H1 (cell line): ENCODE measurements around the gene SPAG16.

Experiments
- CHD7 ChIP-seq: fragments of 300-600 bp; sonication (generic); IDR thresholded peaks from 2 replicates; pipeline ENCODE4 v1.7.1; 2012; ENCODE audit warnings: low read length, moderate library complexity, mild to moderate bottlenecking, inconsistent platforms; ENCODE audit not compliant: insufficient replicate concordance
- EZH2 ChIP-seq: fragments of 200-600 bp; sonication (generic); IDR thresholded peaks from 2 replicates; pipeline ENCODE4 v1.7.1; 2012; ENCODE audit warnings: low read depth, mild to moderate bottlenecking, moderate library complexity, low read length, inconsistent platforms; ENCODE audit not compliant: severe bottlenecking
- POLR2A ChIP-seq, 2 experiments: IDR thresholded peaks; 1 replicate in 1 of 2; 2 replicates in 1 of 2; pipeline ENCODE4 v1.6.1; 2011; ENCODE audit warnings: low read depth in 2 of 2, low read length in 2 of 2, mild to moderate bottlenecking in 2 of 2; ENCODE audit errors: control extremely low read depth in 1 of 2
- POLR2AphosphoS5 ChIP-seq: IDR thresholded peaks from 2 replicates; pipeline ENCODE4 v1.6.1; 2011; ENCODE audit warnings: low read depth, low read length
- TAF1 ChIP-seq: IDR thresholded peaks from 2 replicates; pipeline ENCODE4 v1.6.1; 2011; ENCODE audit warnings: mild to moderate bottlenecking, low read depth, low read length
- ZNF274 ChIP-seq: IDR thresholded peaks from 2 replicates; pipeline ENCODE4 v1.7.0; 2012; ENCODE audit warnings: low read length, borderline replicate concordance; ENCODE audit errors: extremely low read depth
- TF ChIP-seq, protein P1 (sequence below), 3 experiments: IDR thresholded peaks; 1 replicate in 2 of 3; 2 replicates in 1 of 3; pipeline versions ENCODE4 v1.5.1 to v1.6.1; 2011; ENCODE audit warnings: low read length in 3 of 3, mild to moderate bottlenecking in 3 of 3, inconsistent platforms in 2 of 3, low read depth in 1 of 3, moderate library complexity in 1 of 3; ENCODE audit not compliant: insufficient read depth in 1 of 3; ENCODE audit errors: control extremely low read depth in 1 of 3

DNA sequence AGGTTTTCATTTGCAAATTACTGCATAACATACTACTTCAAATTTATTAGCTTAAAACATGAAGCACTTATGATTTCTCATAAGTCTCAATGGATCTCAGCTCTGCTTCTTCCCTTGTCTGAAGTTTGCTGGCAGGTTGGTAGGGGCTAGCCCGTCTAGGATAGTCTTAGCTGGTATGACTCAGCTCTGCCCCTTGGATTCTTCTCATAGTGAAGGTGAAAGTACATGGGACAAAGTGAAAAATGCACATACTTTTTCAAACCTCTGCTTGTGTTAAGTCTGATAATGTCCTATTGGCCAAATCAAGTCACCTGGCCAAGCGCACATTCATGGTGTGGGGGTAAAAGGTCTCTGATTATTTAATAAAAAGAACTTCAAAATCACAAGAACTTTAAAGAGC is 941.8 kb downstream of the SPAG16 start:
- TF ChIP-seq POLR2AphosphoS5 (no peak), CHD7 (no peak), POLR2A (IDR thresholded peaks at IDR 0.05; ENCODE audit: control extremely low read depth in 1 of 2, low read depth in 2 of 2, low read length in 2 of 2) (no peak), TAF1 (no peak), EZH2 (no peak), ZNF274 (no peak)
- TF ChIP-seq, protein P1, sequence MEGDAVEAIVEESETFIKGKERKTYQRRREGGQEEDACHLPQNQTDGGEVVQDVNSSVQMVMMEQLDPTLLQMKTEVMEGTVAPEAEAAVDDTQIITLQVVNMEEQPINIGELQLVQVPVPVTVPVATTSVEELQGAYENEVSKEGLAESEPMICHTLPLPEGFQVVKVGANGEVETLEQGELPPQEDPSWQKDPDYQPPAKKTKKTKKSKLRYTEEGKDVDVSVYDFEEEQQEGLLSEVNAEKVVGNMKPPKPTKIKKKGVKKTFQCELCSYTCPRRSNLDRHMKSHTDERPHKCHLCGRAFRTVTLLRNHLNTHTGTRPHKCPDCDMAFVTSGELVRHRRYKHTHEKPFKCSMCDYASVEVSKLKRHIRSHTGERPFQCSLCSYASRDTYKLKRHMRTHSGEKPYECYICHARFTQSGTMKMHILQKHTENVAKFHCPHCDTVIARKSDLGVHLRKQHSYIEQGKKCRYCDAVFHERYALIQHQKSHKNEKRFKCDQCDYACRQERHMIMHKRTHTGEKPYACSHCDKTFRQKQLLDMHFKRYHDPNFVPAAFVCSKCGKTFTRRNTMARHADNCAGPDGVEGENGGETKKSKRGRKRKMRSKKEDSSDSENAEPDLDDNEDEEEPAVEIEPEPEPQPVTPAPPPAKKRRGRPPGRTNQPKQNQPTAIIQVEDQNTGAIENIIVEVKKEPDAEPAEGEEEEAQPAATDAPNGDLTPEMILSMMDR (IDR thresholded peaks at IDR 0.05; ENCODE audit: control extremely low read depth in 1 of 3, insufficient read depth in 1 of 3, low read depth in 1 of 3, low read length in 3 of 3), result no peak
